MM.1S (cell line): ENCODE data around the gene TMTC2.

Experiments used
- EZH2 ChIP-seq: fragments of 300-600 bp; sonication (generic); optimal IDR thresholded peaks from 2 replicates; pipeline ENCODE3; 2017; ENCODE audit warnings: low read depth, mild to moderate bottlenecking, antibody characterized with exemption, low read length, mixed read lengths
- TF ChIP-seq, protein P1 (sequence below): fragments of 300-600 bp; sonication (generic); IDR thresholded peaks from 2 replicates; pipeline ENCODE4 v1.5.1; 2016; ENCODE audit warnings: antibody characterized with exemption, low read length, mixed read lengths

DNA sequence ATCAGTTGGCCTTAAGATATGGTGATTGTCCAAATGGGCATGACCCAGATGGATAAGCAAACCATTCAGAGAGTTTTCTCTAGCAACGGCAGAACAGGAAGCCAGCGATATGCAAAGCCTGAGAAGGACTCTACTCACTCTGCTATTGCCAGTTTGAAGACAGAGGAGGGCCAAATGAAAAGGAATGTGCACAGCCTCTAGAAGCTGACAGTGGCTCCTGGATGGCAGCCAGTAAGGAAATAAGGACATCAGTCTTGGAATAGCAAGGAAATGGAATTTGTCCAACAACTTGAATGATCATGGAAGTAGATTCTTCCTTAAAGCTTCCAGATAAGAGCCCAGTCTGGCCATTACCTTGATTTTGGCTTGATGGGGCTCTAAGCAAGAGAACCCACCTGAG lies 60.0 kb downstream of the TMTC2 start:
- TF ChIP-seq, protein P1, sequence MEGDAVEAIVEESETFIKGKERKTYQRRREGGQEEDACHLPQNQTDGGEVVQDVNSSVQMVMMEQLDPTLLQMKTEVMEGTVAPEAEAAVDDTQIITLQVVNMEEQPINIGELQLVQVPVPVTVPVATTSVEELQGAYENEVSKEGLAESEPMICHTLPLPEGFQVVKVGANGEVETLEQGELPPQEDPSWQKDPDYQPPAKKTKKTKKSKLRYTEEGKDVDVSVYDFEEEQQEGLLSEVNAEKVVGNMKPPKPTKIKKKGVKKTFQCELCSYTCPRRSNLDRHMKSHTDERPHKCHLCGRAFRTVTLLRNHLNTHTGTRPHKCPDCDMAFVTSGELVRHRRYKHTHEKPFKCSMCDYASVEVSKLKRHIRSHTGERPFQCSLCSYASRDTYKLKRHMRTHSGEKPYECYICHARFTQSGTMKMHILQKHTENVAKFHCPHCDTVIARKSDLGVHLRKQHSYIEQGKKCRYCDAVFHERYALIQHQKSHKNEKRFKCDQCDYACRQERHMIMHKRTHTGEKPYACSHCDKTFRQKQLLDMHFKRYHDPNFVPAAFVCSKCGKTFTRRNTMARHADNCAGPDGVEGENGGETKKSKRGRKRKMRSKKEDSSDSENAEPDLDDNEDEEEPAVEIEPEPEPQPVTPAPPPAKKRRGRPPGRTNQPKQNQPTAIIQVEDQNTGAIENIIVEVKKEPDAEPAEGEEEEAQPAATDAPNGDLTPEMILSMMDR = no peak
- no peak for TF ChIP-seq EZH2
